ENCODE measurements around the gene KRT14. TPM values are rescaled to one million over a fixed set of nuclear protein-coding genes. Genes with fewer than 3 reads are reported as not detected.

The KRT14 gene
- total RNA-seq, 2 donors from 2014 or later, result 2.3 TPM; not detected in 1

GRCh38 chr17:41555105-41555887 lies 31.4 kb downstream of the KRT14 start:
- intact Hi-C loops (cut with DNase I), result no loop called here

GRCh38 chr17:41553987-41554680 lies 32.6 kb downstream of the KRT14 start:
- peaks cover 3% of the 10 kb centered on the region for H3K4me1 ChIP-seq
- 73 to 78% methylated on average over 8 of the region's 8 CpGs for WGBS, 2 donors
- H3K9me3 ChIP-seq, result no peaks in the 10 kb centered on the region
- no peaks in the 10 kb centered on the region for H3K27me3 ChIP-seq
- H3K27ac ChIP-seq, result no peak overlapping the region
- DNase-seq (no peak), ATAC-seq (no peak)
- intact Hi-C loops (cut with DNase I), result no loop called here
- H3K36me3 ChIP-seq (replicated peaks in 1 of 2; ENCODE audit: insufficient read depth in 1 of 2, low read depth in 2 of 2), result no peaks in the 10 kb centered on the region
- TF ChIP-seq POLR2A (IDR thresholded peaks at IDR 0.05) (no peak), CTCF (IDR thresholded peaks at IDR 0.05) (no peak)
- no peak overlapping the region for H3K4me3 ChIP-seq

More at GRCh38 chr17:41555105-41555887, 31.4 kb downstream of the KRT14 start:
- Histone ChIP-seq H3K4me3 (no peak overlapping the region), H3K36me3 (replicated peaks in 1 of 2; ENCODE audit: insufficient read depth in 1 of 2, low read depth in 2 of 2) (no peaks in the 10 kb centered on the region), H3K27me3 (no peaks in the 10 kb centered on the region), H3K9me3 (no peaks in the 10 kb centered on the region), H3K4me1 (no peaks in the 10 kb centered on the region), H3K27ac (no peak overlapping the region)
- no peak for TF ChIP-seq POLR2A (IDR thresholded peaks at IDR 0.05)
- no peak for TF ChIP-seq CTCF (IDR thresholded peaks at IDR 0.05)
- ATAC-seq (no peak), DNase-seq (peak in 1 of 4 donors; percentile 20)
- 66 to 69% methylated on average over 5 of the region's 5 CpGs for WGBS, 2 donors

- DNase-seq (no peak), ATAC-seq (no peak)
- Histone ChIP-seq H3K36me3 (replicated peaks in 1 of 2; ENCODE audit: insufficient read depth in 1 of 2, low read depth in 2 of 2) (no peaks in the 10 kb centered on the region), H3K9me3 (no peaks in the 10 kb centered on the region), H3K27me3 (no peaks in the 10 kb centered on the region), H3K4me1 (peaks cover 13% of the 10 kb centered on the region), H3K4me3 (no peak overlapping the region), H3K27ac (no peak overlapping the region)
- intact Hi-C loops (cut with DNase I), result no loop called here
- TF ChIP-seq POLR2A (IDR thresholded peaks at IDR 0.05), result no peak
- TF ChIP-seq CTCF (IDR thresholded peaks at IDR 0.05), result no peak
- 73 to 78% methylated on average over 4 of the region's 4 CpGs for WGBS, 2 donors
Measured at GRCh38 chr17:41553176-41553575, 33.5 kb downstream of the KRT14 start.

GRCh38 chr17:41552455-41552854 lies 34.2 kb downstream of the KRT14 start:
- Histone ChIP-seq H3K36me3 (replicated peaks in 1 of 2; ENCODE audit: insufficient read depth in 1 of 2, low read depth in 2 of 2) (no peaks in the 10 kb centered on the region), H3K4me1 (peaks cover 19% of the 10 kb centered on the region), H3K9me3 (no peaks in the 10 kb centered on the region), H3K4me3 (no peak overlapping the region), H3K27ac (no peak overlapping the region), H3K27me3 (no peaks in the 10 kb centered on the region)
- ATAC-seq, result no peak
- intact Hi-C loops (cut with DNase I), result no loop called here
- TF ChIP-seq CTCF (IDR thresholded peaks at IDR 0.05) (no peak), POLR2A (IDR thresholded peaks at IDR 0.05) (no peak)
- WGBS, 2 donors, result 64 to 83% methylated on average over 5 of the region's 5 CpGs
- no peak for DNase-seq

Data from body of pancreas (tissue), 4 donors.